GM18508 (cell line): ENCODE measurements around the gene SLC22A31.
"Not testable (repeated sequence)": the region's sequence is repeated elsewhere in the genome, so short reads cannot be mapped to it uniquely, and the experiment has no call there.

ENCODE experiments used
- ATAC-seq: cut with Tn5 transposase; IDR thresholded peaks from one replicate; pipeline ENCODE4 v1.9.1; 2021; ENCODE audit warnings: moderate number of reproducible peaks; ENCODE audit not compliant: insufficient read depth, unreplicated experiment

SLC22A31 gene

GRCh38 chr16:89200124-89200849 lies at the start of gene SLC22A31:
Gene SLC22A31 (minus strand): TSS chr16:89200537. CDS start chr16:89200501, 36 bp downstream.
- ATAC-seq: no peak

DNA sequence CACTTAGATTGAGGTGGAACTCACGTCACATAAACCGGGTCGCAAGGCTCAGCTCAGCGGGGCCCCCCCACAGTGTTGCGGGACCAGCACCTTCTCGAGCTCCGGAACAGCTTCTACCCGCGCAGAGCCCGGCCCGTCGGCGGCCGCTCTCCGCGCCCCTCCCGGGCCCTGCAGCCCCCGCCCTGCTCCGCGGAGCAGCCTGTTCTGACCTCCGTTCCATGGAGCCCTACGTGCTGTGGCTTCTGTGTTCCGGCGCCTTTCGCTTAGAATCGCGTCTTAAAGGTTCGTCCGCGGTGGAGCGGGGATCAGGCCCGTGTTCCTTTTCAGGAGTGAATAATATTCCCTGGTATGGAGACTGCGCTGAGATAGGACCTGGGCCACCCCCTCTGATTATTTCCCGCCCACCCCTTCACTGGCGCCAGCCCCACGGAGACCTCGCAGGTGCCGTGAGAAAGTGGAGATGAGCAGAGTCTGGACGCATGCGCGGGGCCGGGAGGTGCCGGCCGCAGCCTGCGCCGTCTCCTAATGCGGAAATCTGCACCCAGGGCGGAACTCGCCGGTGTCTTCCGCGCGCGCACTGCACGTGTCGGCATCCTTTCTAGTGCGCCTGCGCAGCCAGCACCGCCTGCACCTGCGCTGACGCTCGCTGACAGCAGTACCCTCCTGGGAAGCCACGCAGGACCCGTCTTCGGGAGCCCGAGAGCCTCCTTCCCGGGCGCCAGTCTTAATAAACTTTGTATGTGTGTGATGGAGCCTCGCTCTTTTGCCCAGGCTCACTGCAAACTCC lies 48.1 kb upstream of the SLC22A31 start:
- ATAC-seq: no peak

DNA sequence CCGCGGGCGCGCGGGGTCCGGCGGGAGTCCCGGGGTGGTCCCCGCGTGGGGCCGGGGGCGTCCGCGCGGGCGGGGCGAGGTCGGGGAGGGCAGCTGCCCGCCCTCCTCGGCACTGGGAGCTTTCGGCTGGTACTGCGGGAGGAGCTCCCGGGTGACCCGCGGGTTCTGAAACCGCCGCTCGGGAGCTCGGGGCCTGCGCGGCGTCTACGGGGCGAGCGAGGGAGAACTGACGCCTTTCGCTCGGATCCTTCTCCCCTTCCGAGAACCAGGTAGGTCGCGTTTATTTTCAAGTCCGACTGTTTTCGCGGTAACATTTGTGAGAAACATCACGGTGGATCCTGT lies 47.4 kb upstream of the SLC22A31 start:
- ATAC-seq: not testable (repeated sequence)

GRCh38 chr16:89246903-89247733 lies 46.8 kb upstream of the SLC22A31 start:
- ATAC-seq: no peak

DNA sequence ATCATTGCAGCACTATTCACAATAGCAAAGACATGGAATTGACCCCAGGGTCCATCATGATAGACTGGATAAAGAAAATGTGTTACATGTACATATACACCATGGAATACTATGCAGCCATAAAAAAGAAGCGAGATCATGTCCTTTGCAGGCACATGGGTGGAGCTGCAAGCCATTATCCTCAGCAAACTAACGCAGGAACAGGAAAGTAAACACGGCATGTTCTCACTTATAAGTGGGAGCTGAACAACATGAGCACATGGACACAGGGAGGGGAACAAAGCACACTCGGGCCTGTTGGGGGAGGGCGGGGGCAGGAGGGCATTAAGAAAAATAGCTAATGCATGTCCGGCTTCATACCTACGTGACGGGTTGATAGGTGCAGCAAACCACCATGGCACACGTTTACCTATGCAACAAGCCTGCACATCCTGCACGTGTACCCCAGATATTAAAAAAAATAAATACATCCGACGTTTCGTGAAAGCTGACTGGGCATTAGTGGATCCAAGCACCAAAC lies 46.1 kb upstream of the SLC22A31 start:
- no peak for ATAC-seq

DNA sequence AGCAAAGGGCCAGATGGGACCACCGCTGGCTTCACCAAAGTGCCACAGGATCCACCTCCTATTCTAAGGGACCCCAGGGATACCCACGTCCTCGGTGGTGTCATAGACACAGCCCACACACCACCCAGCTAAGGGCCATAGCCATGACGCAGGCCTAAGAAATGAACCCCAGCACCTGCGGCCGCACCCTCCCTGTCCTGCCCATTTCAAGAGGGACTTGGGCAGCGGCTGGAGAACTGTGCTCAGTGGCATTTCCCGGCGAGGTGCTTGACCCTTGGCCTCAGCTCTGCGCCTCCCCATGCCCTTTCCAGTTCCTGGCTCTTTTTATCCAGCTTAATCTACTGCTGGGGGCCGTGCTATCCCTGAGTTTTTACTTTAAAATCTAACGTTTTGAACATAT lies 44.4 kb upstream of the SLC22A31 start:
- ATAC-seq: no peak

GRCh38 chr16:89244264-89244663 lies 43.9 kb upstream of the SLC22A31 start:
- not testable (repeated sequence) for ATAC-seq

- ATAC-seq: no peak
Observed at GRCh38 chr16:89243664-89244063, 43.3 kb upstream of the SLC22A31 start.

- ATAC-seq: no peak
Observed at GRCh38 chr16:89242795-89243200, 42.5 kb upstream of the SLC22A31 start.

GRCh38 chr16:89241187-89242007 lies 41.1 kb upstream of the SLC22A31 start:
- no peak for ATAC-seq

DNA sequence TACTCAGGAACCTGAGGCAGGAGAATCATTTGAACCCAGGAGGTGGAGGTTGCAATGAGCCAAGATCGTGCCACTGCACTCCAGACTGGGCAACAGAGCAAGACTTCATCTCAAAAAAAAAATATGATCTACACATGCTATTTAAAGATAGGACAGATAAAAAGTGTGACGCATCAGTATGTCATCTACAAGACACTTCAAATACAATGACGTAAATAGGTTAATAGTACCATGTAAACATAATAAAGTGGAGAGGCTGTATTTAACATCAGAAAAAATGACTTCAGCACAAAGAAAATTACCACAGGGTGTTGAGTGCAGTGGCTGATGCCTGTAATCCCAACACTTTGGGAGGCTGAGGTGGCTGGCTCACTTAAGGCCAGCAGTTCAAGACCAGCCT lies 37.4 kb upstream of the SLC22A31 start:
- no peak for ATAC-seq

DNA sequence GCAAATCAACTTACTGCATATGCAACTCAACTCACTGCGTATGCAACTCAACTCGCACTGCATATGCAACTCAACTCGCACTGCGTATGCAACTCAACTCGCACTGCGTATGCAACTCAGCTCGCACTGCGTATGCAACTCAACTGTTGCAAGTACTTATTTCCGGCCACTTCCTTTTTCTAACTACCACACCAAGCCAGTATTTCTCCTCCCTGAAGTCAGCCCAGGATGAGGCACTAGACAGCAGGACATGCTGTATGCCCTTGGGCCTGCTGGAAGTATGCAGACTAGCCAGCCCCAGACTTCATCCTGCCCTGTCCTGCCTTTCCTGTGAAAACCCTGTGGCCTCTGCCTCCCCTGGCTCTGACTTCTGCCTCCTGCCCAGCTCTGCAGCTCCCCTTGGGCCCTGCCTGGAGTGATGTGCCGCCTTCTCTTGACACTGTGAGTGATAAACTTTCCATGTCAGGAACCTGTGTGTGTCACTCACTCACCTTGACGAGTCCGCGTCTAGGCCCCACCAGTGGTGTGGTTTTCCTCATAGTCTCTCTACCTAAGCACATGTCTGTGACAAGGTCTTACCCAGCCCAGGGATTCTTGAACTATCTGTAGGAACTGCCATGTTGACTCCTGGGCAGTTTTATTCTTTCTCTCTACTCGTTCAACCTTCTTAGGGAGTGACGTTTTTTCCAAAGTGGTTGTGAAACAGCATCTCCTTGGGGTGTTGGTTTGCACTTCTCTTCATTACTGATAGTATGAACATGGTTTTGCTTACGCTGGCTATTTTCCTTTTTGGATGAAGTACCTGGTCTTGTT lies 33.5 kb upstream of the SLC22A31 start:
- no peak for ATAC-seq

GRCh38 chr16:89232107-89232506 lies 31.8 kb upstream of the SLC22A31 start:
- ATAC-seq: no peak

DNA sequence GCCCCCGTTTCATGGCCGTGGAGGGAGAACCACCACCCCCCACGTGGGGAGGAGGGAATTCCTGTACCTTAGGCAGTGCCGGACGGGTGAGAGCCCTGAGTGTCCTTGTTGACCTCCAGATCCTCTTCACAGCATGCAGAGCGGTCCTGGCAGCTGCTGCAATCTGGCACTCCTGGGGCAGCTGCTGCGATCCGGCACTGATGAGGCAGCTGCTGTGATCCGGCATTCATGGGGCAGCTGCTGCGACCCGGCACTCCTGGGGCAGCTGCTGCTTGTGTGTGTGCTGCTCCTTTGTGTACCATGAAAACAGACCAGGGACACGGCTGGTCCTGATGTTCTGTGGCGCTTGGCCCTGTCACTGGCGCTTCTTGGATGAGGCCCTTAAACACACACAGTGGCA lies 29.9 kb upstream of the SLC22A31 start:
- no peak for ATAC-seq

- ATAC-seq: no peak
Observed at GRCh38 chr16:89224665-89225064, 24.3 kb upstream of the SLC22A31 start.

DNA sequence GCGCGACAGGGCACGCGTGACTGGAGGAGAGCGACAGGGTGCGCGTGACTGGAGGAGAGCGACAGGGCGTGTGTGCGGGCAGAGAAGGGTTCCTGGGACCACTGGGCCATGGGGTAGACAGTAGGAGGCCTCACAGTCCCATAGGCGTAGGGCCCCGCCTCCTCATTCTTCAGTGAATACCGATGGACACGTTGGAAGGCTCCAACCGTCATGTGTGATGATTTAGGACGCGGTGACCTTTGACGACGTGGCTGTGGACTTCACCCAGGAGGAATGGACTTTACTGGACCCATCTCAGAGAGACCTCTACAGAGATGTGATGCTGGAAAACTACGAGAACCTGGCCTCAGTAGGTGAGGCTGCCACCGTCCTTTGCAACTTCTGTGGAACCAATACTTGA lies 22.6 kb upstream of the SLC22A31 start:
- ATAC-seq: no peak

GRCh38 chr16:89221604-89222003 lies 21.3 kb upstream of the SLC22A31 start:
- ATAC-seq: no peak

- no peak for ATAC-seq
Observed at GRCh38 chr16:89219365-89219764, 19.0 kb upstream of the SLC22A31 start.
